ENCODE data around the gene MICU1. TPM values are rescaled to one million over a fixed set of nuclear protein-coding genes. Genes with fewer than 3 reads are reported as not detected.
"Not testable (repeated sequence)": the region's sequence is repeated elsewhere in the genome, so short reads cannot be mapped to it uniquely, and the experiment has no call there.

MICU1 gene, protein sequence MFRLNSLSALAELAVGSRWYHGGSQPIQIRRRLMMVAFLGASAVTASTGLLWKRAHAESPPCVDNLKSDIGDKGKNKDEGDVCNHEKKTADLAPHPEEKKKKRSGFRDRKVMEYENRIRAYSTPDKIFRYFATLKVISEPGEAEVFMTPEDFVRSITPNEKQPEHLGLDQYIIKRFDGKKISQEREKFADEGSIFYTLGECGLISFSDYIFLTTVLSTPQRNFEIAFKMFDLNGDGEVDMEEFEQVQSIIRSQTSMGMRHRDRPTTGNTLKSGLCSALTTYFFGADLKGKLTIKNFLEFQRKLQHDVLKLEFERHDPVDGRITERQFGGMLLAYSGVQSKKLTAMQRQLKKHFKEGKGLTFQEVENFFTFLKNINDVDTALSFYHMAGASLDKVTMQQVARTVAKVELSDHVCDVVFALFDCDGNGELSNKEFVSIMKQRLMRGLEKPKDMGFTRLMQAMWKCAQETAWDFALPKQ
- total RNA-seq (2014; rRNA removed; shearing (Covaris generic)), result 38.9 and 50.6 TPM in 2 replicates

DNA sequence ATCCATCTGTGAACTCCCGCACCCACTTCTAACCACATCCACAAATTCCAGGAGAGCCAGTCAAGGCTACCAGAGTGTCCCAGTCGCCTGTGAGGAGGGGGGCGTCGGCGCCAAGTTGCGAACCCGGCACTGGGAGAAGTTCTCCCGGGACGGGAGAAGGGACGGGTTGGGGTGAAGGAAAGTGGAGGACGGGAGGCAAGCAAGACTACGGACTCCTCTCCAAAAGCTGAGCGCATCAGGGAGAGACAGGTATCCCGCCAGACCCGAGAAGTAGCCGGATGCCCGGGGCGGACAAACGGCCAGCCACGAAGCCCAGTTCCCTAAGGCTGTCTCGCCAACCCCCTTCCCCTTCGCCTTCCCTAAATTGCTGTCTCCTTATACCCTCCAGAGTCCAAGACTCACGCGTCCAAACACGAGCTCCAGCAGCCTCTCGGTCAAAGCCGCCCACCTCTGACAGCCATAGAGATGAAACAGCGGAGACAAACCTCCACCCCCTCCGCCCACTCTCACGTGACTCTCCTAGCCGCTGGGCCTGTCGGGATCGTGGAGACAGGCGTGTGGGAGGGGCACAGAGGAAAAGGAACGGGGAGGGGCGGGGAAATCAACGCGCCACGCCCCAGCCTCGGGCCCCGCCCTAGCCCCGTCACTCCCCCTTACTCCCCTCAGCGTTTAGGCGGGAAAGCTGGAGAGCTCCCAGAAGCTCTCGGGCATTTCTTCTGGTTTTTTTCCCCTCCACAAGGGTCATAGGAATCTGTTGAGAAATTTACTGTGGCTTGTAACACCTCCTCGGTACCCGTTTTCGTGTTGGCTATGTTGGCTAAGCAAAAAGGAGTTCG is at the start of gene MICU1:
MICU1 (minus strand) TSS at position 472 of the 836 bp plus-strand sequence. CDS start 59,286 bp downstream, outside the sequence.
- peak; percentile 92 for DNase-seq (ENCODE audit: low read depth)

DNA sequence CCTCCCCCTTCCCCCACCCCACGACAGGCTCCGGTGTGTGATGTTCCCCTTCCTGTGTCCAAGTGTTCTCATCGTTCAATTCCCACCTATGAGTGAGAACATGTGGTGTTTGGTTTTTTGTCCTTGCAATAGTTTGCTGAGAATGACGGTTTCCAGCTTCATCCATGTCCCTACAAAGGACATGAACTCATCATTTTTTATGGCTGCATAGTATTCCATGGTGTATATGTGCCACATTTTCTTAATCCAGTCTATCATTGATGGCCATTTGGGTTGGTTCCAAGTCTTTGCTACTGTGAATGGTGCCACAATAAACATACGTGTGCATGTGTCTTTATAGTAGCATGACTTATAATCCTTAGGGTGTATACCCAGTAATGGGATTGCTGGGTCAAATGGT is 48.3 kb upstream of the MICU1 start:
- DNase-seq (ENCODE audit: low read depth), result not testable (repeated sequence)

DNA sequence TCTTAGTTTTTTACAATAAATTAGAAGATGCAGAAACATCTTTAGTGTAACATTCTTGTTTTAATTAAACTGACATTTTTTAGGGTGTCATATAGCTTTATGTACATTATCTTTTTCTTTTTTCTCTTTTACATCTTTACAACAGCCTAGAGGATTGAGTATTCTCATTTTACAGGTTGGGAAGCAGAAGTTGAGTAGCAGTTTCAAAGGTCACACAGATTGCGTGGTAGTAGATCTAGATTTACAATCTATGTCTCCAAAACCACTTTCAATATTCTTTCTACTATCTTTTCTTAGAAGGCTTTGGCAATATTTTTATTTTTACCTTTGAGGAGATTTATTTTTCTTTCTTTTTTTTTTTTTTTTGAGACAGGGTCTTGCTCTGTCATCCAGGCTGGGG is 47.4 kb upstream of the MICU1 start:
- no peak for DNase-seq (ENCODE audit: low read depth)

DNA sequence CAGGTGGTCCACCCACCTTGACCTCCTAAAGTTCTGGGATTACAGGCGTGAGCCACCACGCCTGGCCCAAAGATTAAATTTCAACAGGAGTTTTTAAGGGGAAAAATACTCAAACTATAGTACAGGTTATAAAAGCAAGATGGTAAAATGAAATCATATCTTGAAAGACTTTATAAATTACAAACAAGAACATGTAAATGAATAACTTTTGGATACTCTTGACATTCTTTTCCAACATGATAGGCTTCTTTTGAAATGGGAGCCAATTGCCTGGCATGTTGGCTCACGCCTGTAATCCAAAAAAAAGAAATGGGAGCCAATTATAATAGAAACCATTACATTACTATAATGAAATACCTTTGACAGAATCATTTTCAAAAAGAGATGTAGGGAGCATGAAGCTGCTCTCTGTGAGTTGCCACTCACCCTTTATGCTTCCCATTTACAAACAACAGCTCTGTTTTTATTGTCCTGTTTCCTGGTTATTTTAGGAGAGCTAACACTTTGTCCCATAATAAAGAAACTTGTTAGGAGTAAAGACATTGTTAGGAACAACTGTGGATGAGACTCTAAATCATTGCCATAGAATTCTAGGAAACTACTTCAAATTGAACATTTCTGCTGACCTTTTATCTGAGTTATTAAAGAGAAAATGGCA is 41.5 kb upstream of the MICU1 start:
- no peak for DNase-seq (ENCODE audit: low read depth)

DNA sequence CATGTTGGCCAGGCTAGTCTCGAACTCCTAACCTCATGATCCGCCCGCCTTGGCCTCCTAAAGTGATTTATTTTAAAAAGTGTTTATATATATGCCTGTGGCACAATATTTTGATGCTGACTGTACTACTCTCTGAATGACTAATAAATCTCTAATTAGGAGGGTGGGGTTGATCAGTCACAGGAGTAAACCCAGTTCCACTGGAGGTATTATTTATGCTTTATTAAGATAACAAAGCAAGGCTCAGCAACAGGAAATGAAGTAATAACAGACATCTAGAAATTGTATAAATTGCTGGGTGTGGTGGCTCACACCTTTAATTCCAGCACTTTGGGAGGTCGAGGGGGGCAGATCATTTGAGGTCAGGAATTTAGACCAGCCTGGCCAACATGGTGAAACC is 40.0 kb upstream of the MICU1 start:
- DNase-seq (ENCODE audit: low read depth), result peak; percentile 24

DNA sequence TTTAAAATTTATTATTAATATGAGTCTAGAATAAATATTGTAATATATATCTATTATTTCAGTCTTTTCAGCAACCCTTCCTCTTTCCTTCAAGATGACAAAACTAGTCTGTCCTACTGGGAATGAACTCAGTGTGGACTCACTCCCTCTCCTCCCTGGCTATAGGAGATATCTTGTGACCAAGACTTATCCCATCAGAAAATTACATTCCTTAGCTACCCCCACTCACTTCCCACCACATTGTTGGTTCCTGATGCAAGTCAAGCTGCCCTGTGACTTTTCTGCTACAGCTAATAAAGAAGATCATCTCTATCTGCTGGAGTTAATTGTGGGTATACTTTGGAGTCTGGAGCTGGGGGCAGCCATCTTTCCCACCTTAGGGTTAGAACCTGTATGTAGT is 38.1 kb upstream of the MICU1 start:
- no peak for DNase-seq (ENCODE audit: low read depth)

DNA sequence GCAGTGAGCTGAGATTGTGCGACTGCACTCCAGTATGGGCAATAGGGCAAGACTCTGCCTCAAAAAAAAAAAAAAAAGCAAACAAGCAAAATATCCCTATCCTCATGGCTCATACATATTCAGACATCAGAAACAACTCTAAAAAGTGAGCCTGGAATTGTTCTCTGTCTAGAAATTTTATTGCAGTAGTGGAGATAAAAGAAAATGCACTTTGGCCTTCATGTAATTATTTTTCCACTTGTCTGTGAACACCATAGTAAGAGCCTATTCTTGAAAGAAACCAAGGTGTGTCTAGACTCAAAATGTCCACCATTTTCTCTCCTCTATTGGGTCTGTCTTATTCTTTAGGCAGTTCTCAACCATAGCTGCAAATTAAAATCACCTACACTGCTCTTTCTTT is 35.6 kb upstream of the MICU1 start:
- DNase-seq (ENCODE audit: low read depth), result no peak

DNA sequence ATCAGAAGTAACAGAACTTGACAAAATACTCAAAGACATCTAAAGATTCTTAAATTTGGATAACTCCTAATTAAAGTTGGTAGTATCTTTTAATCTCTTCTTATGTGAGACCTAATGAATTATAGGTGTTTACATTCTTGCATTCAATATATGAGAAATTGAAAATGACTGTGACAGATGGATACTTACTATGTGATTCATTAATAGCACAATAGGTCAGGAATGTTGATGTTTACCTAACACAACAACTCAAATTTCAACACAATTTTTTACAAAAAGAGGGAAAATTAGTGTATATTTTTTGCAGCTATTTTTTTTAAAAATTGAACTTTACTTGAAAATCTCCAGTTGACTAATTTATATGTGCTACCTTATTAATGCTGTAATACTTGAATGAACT is 34.3 kb upstream of the MICU1 start:
- no peak for DNase-seq (ENCODE audit: low read depth)

DNA sequence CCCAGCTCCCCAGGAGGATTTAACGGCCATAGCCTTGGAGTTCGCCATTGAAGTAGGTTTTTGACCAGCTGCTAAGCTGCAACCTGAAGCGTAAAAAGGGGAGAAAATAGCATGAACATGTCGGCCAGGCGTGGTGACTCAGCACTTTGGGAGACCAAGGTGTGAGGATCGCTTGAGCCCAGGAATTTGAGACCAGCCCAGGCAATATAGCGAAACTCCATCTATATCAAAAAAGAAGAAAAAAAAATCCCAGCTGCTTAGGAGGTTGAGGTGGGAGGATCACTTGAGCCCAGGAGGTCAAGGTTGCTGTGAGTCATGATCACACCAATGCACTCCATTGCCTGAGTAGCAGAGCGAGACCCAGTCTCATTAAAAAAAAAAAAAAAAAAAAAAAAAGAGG is 33.8 kb upstream of the MICU1 start:
- peak; percentile 20 for DNase-seq (ENCODE audit: low read depth)

DNA sequence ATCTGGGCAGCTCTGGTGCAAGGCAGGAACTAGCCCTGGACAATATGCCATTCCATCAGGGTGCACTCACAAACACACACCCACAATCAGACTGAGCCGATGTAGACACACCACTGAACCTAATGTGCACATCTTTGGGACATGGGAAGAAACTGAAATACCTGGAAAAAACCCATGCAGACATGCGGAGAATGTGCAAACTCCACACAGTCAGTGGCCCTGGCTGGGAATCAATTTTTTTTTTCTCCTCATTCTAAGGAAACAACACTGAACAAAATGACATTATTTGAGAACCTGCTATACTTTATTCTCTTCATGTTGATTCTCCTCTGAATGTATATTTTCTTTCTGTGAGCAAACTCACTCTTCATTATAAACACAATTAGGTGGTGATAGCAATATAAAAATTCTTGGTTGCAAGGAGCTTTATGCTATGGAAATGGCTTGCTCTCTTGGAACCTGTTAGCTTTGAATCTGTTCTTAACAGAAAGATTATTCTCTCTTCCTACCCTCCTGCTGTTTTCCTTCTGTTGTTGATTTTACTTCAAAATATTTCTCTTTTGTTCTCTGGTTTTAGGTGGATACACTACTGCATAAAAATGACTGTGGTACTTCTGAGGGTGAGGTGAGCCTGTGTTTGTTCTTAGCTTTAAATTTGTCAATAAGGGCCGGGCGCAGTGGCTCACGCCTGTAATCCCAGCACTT is 33.0 kb upstream of the MICU1 start:
- DNase-seq (ENCODE audit: low read depth), result no peak

DNA sequence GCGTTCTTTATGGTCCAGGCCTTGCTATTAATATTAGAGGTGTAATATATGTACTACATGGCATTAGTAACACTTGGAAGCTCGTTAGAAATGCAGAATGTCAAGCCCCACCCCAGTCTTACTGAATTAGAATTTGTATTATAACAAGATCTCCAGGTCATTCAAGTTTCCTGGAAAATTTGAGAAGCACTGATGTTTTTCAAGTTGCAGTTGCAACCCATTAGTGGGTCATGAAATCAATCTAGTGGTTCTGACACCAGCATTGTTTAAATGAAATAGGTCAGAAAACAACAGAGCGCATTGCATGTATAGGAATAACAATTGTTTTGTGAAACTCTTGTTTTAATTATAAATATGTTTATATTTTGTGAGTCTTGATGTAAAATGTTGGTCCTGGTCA is 28.8 kb upstream of the MICU1 start:
- no peak for DNase-seq (ENCODE audit: low read depth)

DNA sequence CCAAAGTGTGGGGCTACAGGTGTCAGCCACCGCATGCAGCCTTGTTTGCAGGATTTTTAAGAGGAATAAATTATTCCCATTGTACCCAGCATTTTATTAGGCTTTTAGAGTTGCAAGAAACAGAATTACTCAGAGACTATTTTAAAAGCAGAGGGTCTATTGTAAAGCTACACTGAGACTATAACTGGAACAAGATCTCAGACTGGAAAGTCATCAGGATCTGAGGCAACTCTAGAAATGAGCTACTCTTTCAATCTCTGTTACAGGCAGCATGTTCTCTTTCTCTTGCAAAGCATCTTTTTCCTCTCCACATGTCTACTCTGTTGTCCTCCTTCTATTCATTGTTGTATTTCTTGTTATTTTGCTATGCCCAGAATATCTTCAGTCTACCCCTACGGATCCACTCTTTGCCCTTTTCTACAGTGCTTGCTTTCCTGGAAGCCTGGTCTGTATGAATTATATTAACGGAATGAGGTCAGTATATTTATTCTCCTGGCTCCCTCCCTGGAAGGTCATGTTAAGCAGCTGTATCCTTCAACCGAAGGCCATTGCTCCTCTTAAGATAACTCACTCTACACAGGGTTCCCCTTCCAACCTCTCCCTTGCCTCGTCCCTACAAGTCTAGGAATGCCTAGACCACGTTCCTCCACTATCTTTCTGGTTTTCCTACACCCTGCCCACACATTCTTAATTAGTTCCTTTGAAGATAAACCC is 27.7 kb upstream of the MICU1 start:
- DNase-seq (ENCODE audit: low read depth), result no peak

DNA sequence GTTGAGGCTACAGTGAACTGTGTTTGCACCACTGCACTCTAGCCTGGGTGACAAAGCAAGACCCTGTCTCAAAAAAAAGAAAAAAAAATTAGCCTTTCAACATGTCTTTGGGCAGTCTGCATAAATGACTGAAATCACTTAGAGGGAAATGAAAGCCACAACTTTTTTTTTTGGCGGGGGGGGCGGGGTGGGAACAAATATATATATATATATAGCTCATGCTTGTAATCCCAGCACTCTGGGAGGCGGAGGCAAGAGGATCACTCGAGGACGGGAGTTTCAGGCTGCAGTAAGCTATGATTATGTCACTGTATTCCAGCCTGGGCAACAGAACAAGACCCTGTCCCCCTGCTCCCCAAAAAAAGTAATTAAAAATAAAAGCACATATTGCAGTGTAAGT is 23.4 kb upstream of the MICU1 start:
- no peak for DNase-seq (ENCODE audit: low read depth)

DNA sequence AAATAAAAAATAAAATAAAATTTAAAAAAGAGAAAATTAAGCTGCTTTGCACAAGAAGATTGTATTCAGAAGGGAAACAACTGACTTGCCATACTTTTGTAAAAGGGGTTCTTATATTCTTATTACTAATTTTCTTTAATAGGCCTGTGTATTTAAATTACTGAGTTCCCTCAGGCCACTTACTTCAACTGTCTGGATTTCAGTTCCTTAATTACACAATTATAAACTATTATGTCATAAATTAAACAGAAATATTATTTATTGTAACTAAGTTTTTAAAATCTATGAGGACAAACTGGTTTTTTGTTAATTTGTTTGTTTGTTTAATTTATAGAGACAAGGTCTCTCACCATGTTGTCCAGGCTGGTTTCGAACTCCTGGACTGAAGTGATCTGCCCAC is 22.4 kb upstream of the MICU1 start:
- no peak for DNase-seq (ENCODE audit: low read depth)

DNA sequence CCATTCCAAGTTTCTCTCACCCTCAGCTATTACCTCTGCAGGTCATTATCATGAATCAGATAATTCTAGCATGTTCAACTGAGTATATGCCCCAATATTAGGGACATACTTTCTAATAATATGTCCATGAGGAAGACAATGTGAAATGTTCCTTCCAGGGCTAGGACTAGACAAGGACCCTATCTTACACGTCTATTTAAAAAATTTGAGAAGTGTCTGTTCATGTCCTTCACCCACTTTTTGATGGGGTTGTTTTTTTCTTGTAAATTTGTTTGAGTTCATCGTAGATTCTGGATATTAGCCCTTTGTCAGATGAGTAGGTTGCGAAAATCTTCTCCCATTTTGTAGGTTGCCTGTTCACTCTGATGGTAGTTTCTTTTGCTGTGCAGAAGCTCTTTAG is 21.1 kb upstream of the MICU1 start:
- not testable (repeated sequence) for DNase-seq (ENCODE audit: low read depth)

DNA sequence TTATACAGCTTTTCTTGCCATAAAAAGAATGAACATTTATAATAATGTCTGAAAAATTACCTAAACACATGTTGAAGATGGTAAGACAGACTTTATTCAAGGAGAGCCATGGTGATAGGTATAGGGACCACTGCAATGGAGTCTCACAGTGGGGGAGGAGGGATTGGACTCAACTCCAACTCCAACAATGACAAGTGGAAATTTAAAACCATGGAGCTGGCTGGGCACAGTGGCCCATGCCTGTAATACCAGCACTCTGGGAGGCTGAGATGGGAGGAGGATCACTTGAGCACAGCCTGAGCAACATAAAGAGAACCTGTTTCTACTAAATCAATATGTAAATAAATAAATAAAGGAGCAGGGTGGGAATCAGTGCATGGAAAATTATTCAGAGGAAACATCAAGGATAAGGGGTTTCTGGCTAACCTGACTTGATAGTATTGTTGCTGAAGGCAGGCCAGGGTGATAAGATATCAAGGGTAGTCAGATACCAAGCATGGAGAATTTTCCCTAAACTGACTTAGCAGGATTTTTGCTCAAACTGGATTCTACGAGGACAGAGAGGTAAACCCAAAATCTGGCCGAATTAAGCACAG is 19.5 kb upstream of the MICU1 start:
- no peak for DNase-seq (ENCODE audit: low read depth)

DNA sequence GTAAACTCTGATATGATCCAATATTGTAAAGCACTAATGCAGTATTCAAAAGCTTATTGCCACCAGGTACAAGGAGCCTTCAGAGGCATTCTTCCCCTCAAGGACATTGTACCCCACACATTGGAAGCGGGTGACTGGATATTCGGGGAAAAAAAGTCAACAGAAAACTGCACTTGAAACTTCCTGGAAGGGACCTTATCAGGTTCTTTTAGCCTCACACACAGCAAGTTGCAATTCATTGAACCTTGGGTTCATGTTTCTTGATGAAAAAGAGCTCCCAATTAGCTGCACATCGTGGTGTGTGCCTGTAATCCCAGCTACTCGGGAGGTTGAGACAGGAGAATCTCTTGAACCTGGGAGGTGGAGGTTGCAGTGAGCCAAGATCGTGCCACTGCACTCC is 16.4 kb upstream of the MICU1 start:
- no peak for DNase-seq (ENCODE audit: low read depth)

DNA sequence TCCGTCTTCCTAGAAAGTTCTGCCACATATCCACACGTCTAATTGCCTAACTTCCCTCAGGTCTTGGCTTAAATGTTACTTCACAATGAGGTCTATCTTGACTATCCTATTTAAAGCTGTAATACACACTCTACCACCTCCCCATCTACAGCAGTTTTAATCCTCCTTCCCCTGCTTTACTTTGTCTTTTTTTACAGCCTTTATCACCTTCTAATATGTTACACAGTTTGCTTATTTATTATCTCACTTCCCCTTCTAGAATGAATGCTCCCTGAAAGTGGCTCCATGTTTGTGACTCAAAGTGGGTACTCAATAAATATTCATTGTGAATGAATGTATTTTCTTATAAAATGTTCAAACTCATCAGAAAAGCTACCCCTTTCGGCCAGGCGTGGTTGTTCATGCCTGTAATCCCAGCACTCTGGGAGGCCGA is 13.6 kb upstream of the MICU1 start:
- no peak for DNase-seq (ENCODE audit: low read depth)

DNA sequence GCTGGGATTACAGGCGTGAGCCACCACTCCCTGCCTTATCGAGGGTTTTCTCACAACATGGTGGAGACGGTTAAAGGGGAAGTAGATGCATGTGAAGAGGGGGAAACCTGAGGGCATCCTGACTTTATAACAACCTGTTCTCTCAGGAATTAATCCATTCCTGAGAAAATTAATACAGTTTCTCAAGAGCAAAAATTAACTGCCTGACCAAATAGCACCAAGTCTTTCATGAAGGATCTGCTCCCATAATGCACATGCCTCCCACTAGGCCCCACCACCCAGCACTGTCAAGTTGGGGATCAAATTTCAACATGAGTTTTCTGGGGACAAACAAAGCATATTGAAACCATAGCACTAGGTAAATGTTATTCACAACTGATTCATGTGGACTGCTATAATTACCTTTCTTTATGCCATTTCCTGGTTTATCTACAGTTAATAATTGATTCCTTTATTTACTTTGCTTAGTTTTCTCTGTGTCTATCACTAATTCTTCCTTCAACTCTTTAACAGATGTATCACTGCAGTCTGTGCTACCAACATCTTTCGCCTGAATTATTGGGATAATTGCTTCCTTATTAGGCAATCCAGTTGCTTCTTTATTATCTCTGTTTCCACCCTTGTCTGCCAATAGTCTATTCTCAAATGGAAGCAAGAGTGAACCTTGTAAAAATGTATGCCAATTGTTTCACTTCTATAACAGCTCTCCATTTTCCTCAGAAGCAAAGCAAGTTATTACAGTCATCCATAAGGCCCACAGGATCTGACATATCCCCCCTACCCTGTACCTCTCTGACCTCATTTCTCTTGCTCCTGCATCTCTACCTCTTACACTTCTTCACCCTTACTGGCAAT is 12.9 kb upstream of the MICU1 start:
- no peak for DNase-seq (ENCODE audit: low read depth)
